IMR-90 (cell line): ENCODE measurements around the gene RC3H1. TPM values are rescaled to one million over a fixed set of nuclear protein-coding genes. Genes with fewer than 3 reads are reported as not detected.

Experiments used
- ATAC-seq: fragments of 200-7000 bp; cut with Tn5 transposase; 2 replicates; pipeline ENCODE4 v1.9.1; 2020; ENCODE audit warnings: low read depth, mild to moderate bottlenecking, moderate library complexity
- BruUV-seq: library from RNA; stranded (reverse); fragments of 400-500 nt; replicated peaks from 2 replicates; lab custom pipeline; 2021; lab: Mats Ljungman, UMichigan
- CTCF ChIA-PET: fragments of 300-600 bp; formaldehyde crosslinking; extraction: SDS; loops from one replicate; lab custom pipeline; 2021; ENCODE audit warnings: antibody characterized with exemption; lab: Yijun Ruan, JAX
- POLR2A ChIA-PET: fragments of 300-600 bp; sonication (Branson Sonifier 250); formaldehyde crosslinking; loops from one replicate; lab custom pipeline; 2022; ENCODE audit warnings: antibody characterized with exemption; ENCODE audit not compliant: unreplicated experiment; lab: Charles Lee
- DNase-seq: peaks from one replicate; pipeline ENCODE4 v3.0.0; 2013
- H2AFZ ChIP-seq: replicated peaks from 2 replicates; pipeline ENCODE3; 2013; ENCODE audit warnings: low read length, mild to moderate bottlenecking; ENCODE audit not compliant: poor library complexity
- H2AK5ac ChIP-seq: 2 replicates; pipeline ENCODE4 v1.6.1; 2013; ENCODE audit warnings: low read depth, low read length, inconsistent platforms
- H2AK9ac ChIP-seq: replicated peaks from 2 replicates; pipeline ENCODE3; 2013; ENCODE audit warnings: mild to moderate bottlenecking, low read depth, low read length, moderate library complexity; ENCODE audit not compliant: poor library complexity
- H2BK120ac ChIP-seq: 2 replicates; pipeline ENCODE4 v1.6.1; 2013; ENCODE audit warnings: low read depth, low read length, inconsistent platforms
- H2BK15ac ChIP-seq: 3 replicates; pipeline ENCODE4 v1.6.1; 2013; ENCODE audit warnings: low read depth, low read length, inconsistent platforms
- H2BK20ac ChIP-seq: 2 replicates; pipeline ENCODE4 v1.6.1; 2013; ENCODE audit warnings: low read depth, mild to moderate bottlenecking, inconsistent platforms, low read length, moderate library complexity
- H2BK5ac ChIP-seq: 2 replicates; pipeline ENCODE4 v1.6.1; 2013; ENCODE audit warnings: mild to moderate bottlenecking, low read depth, low read length, inconsistent platforms; ENCODE audit not compliant: poor library complexity, severe bottlenecking
- H3K14ac ChIP-seq: replicated peaks from 2 replicates; pipeline ENCODE4 v1.6.1; 2013; ENCODE audit warnings: low read depth, low read length, inconsistent platforms
- H3K18ac ChIP-seq: 2 replicates; pipeline ENCODE4 v1.6.1; 2013; ENCODE audit warnings: low read depth, low read length, control low read depth
- H3K23ac ChIP-seq: 2 replicates; pipeline ENCODE4 v1.6.1; 2013; ENCODE audit warnings: low read depth, low read length, inconsistent platforms
- H3K27ac ChIP-seq: 2 replicates; pipeline ENCODE4 v1.5.1; 2013; ENCODE audit warnings: mild to moderate bottlenecking, control low read depth, low read length; ENCODE audit not compliant: insufficient read depth
- H3K27me3 ChIP-seq: 2 replicates; pipeline ENCODE4 v1.6.1; 2013; ENCODE audit warnings: low read length; ENCODE audit not compliant: control insufficient read depth, insufficient read depth
- H3K36me3 ChIP-seq: 2 replicates; pipeline ENCODE4 v1.6.1; 2013; ENCODE audit warnings: low read length, mixed read lengths; ENCODE audit not compliant: control insufficient read depth, insufficient read depth
- H3K4ac ChIP-seq: 2 replicates; pipeline ENCODE4 v1.6.1; 2013; ENCODE audit warnings: low read depth, low read length, inconsistent platforms
- H3K4me1 ChIP-seq: 2 replicates; pipeline ENCODE4 v1.6.1; 2013; ENCODE audit warnings: low read length, mixed read lengths; ENCODE audit not compliant: control insufficient read depth, insufficient read depth
- H3K4me2 ChIP-seq: 2 replicates; pipeline ENCODE4 v1.6.1; 2013; ENCODE audit warnings: low read depth, mild to moderate bottlenecking, control low read depth, low read length, moderate library complexity
- H3K4me3 ChIP-seq: 2 replicates; pipeline ENCODE4 v1.5.1; 2013; ENCODE audit warnings: low read depth, mild to moderate bottlenecking, control low read depth, low read length, moderate library complexity; ENCODE audit not compliant: insufficient read depth
- H3K56ac ChIP-seq: 2 replicates; pipeline ENCODE4 v1.6.1; 2013; ENCODE audit warnings: low read length, inconsistent platforms; ENCODE audit not compliant: insufficient read depth; ENCODE audit errors: extremely low read depth
- H3K79me1 ChIP-seq, 2 experiments: 2 replicates each; pipeline ENCODE4 v1.6.1; 2013; ENCODE audit warnings: low read length in 2 of 2, inconsistent platforms in 1 of 2, low read depth in 1 of 2
- H3K9ac ChIP-seq: 2 replicates; pipeline ENCODE4 v1.6.1; 2013; ENCODE audit warnings: low read depth, low read length, control low read depth
- H3K9me1 ChIP-seq: 2 replicates; pipeline ENCODE4 v1.6.1; 2013; ENCODE audit warnings: low read length, inconsistent platforms; ENCODE audit not compliant: insufficient read depth
- H3K9me3 ChIP-seq: 2 replicates; pipeline ENCODE4 v1.6.1; 2013; ENCODE audit warnings: low read length; ENCODE audit not compliant: control insufficient read depth, insufficient read depth
- H4K20me1 ChIP-seq: 2 replicates; pipeline ENCODE4 v1.6.1; 2013; ENCODE audit warnings: low read length, inconsistent platforms; ENCODE audit not compliant: insufficient read depth
- H4K5ac ChIP-seq: 2 replicates; pipeline ENCODE4 v1.6.1; 2013; ENCODE audit warnings: mild to moderate bottlenecking, low read depth, low read length, control low read depth
- H4K8ac ChIP-seq, 2 experiments: 2 replicates each; pipeline ENCODE4 v1.6.1; 2013; ENCODE audit warnings: low read depth in 2 of 2, low read length in 2 of 2, control low read depth in 1 of 2, inconsistent platforms in 1 of 2
- H4K91ac ChIP-seq: 2 replicates; pipeline ENCODE4 v1.6.1; 2013; ENCODE audit warnings: low read depth, low read length, inconsistent platforms; ENCODE audit not compliant: insufficient read depth
- BHLHE40 ChIP-seq: fragments of 150-350 bp; IDR thresholded peaks from 2 replicates; pipeline ENCODE4 v1.6.1; 2016; ENCODE audit warnings: mild to moderate bottlenecking, low read depth, low read length
- CEBPB ChIP-seq: IDR thresholded peaks from 2 replicates; pipeline ENCODE4 v1.6.1; 2012; ENCODE audit warnings: low read depth, low read length, improper control_type of control experiment
- CHD1 ChIP-seq: IDR thresholded peaks from 2 replicates; pipeline ENCODE4 v1.6.1; 2012; ENCODE audit warnings: low read depth, low read length, improper control_type of control experiment
- FOS ChIP-seq: fragments of 150-350 bp; IDR thresholded peaks from 2 replicates; pipeline ENCODE4 v1.6.1; 2016; ENCODE audit warnings: low read depth, low read length
- MAZ ChIP-seq: IDR thresholded peaks from 2 replicates; pipeline ENCODE4 v1.6.1; 2012; ENCODE audit warnings: low read depth, mild to moderate bottlenecking, low read length, improper control_type of control experiment, moderate library complexity, borderline replicate concordance
- NFE2L2 ChIP-seq: fragments of 150-350 bp; IDR thresholded peaks from 2 replicates; pipeline ENCODE4 v1.6.1; 2016; ENCODE audit warnings: low read depth, mild to moderate bottlenecking, low read length
- POLR2A ChIP-seq: IDR thresholded peaks from 2 replicates; pipeline ENCODE4 v1.6.1; 2012; ENCODE audit warnings: mild to moderate bottlenecking, low read depth, low read length
- RAD21 ChIP-seq: IDR thresholded peaks from 2 replicates; pipeline ENCODE4 v1.6.1; 2012; ENCODE audit warnings: low read length, improper control_type of control experiment
- RCOR1 ChIP-seq: IDR thresholded peaks from 2 replicates; pipeline ENCODE4 v1.6.1; 2012; ENCODE audit warnings: mild to moderate bottlenecking, low read length, improper control_type of control experiment; ENCODE audit not compliant: insufficient replicate concordance
- RFX5 ChIP-seq: IDR thresholded peaks from 2 replicates; pipeline ENCODE4 v1.8.0; 2012; ENCODE audit warnings: low read depth, mild to moderate bottlenecking, low read length, moderate library complexity
- WGBS, 2 experiments: methylation state at CpG; one replicate each; pipeline versions ENCODE4 v1.1.5 to v1.1.7; 2013; ENCODE audit warnings: missing lambda C conversion rate in 2 of 2; ENCODE audit not compliant: insufficient read length in 1 of 2; ENCODE audit errors: extremely low coverage in 2 of 2; 5-methylcytosine and 5-hydroxymethylcytosine counted together
- dilution Hi-C: fragments of 300-500 bp; cut with HindIII; formaldehyde crosslinking; loops from one replicate; pipeline ENCODE4 v1.14.3; 2018; ENCODE audit warnings: low sequenced_read_pairs; ENCODE audit not compliant: unreplicated experiment
- in situ Hi-C: fragments of 300-500 bp; cut with MboI; formaldehyde crosslinking; loops from 3 replicates; pipeline ENCODE4 v1.14.3; 2019; ENCODE audit warnings: low sequenced_read_pairs, inconsistent platforms, mixed read lengths
- intact Hi-C: fragments of 100-400 bp; cut with micrococcal nuclease; formaldehyde crosslinking; loops from 2 replicates; pipeline ENCODE4 v1.10.0; 2022
- polyA plus RNA-seq, 3 experiments: library from polyadenylated mRNA; depleted of rRNA; stranded (reverse); fragments of >200 nt; gene quantifications; 2 replicates each; pipeline ENCODE4 v1.2.3, GENCODE V29; 2012; ENCODE audit warnings: low replicate concordance in 1 of 3
- total RNA-seq: library from RNA; depleted of rRNA; stranded (reverse); fragments of >200 nt; gene quantifications from 2 replicates; pipeline ENCODE4 v1.2.3, GENCODE V29; 2012
- TF ChIP-seq, protein P1 (sequence below): conservative IDR thresholded peaks from 2 replicates; pipeline ENCODE4 v1.5.1; 2012; ENCODE audit warnings: mild to moderate bottlenecking, low read depth, low read length, improper control_type of control experiment
- TF ChIP-seq, protein P2 (sequence below): fragments of 150-350 bp; IDR thresholded peaks from 2 replicates; pipeline ENCODE4 v1.6.1; 2016; ENCODE audit warnings: low read depth, mild to moderate bottlenecking, low read length, moderate library complexity, borderline replicate concordance

The RC3H1 gene
- total and polyA plus RNA-seq, 2 of the 4 experiments (the other 2 are of a cell fraction): 5.1 to 39.3 TPM

DNA sequence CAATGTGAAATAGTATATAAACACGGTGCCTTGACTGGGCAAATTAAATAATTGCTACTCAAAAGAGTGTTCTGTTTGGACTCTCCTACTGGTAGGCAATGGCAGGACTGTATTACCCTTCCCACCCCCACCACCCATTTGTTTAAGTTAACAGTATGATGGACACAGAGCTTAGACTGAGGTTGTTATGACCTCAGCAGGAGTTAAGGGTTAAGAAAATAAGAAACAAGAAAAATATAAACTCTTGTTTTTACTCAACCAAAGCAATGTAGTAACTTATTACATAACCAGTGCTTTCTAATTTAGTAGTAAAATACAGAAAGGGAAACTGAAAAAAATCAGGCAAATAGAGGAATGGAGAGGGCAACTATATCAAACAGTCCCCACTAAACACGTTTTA is 85.1 kb downstream of the RC3H1 start:
- H4K91ac ChIP-seq: no peak overlapping the region
- intact Hi-C loops: loop anchor here (5.0 to 10.0 kb wide), 4 partner anchors 35 to 1192 kb away; no protein-coding TSS in a partner anchor
- H3K4me3 ChIP-seq: no peak overlapping the region
- ATAC-seq (no peak), DNase-seq (no peak)
- H3K4me1 ChIP-seq: no peaks in the 10 kb centered on the region
- dilution Hi-C loops: no loop called here
- in situ Hi-C loops: loop anchor here (25.0 kb wide), 1 partner anchor 1200 kb away; no protein-coding TSS in a partner anchor
- H3K23ac ChIP-seq: no peak overlapping the region
- H3K56ac ChIP-seq: no peak overlapping the region
- no peaks in the 10 kb centered on the region for H3K9me1 ChIP-seq
- POLR2A ChIA-PET: no interaction called here
- no peaks in the 10 kb centered on the region for H3K9me3 ChIP-seq
- no peak overlapping the region for H3K4me2 ChIP-seq
- no peak overlapping the region for H3K27ac ChIP-seq
- TF ChIP-seq CHD1: no peak
- TF ChIP-seq POLR2A: no peak
- TF ChIP-seq MAZ: no peak
- no peak for TF ChIP-seq CEBPB
- TF ChIP-seq, protein P1, sequence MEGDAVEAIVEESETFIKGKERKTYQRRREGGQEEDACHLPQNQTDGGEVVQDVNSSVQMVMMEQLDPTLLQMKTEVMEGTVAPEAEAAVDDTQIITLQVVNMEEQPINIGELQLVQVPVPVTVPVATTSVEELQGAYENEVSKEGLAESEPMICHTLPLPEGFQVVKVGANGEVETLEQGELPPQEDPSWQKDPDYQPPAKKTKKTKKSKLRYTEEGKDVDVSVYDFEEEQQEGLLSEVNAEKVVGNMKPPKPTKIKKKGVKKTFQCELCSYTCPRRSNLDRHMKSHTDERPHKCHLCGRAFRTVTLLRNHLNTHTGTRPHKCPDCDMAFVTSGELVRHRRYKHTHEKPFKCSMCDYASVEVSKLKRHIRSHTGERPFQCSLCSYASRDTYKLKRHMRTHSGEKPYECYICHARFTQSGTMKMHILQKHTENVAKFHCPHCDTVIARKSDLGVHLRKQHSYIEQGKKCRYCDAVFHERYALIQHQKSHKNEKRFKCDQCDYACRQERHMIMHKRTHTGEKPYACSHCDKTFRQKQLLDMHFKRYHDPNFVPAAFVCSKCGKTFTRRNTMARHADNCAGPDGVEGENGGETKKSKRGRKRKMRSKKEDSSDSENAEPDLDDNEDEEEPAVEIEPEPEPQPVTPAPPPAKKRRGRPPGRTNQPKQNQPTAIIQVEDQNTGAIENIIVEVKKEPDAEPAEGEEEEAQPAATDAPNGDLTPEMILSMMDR: no peak
- TF ChIP-seq FOS: no peak
- TF ChIP-seq RCOR1: no peak
- TF ChIP-seq NFE2L2: no peak
- TF ChIP-seq, protein P2, sequence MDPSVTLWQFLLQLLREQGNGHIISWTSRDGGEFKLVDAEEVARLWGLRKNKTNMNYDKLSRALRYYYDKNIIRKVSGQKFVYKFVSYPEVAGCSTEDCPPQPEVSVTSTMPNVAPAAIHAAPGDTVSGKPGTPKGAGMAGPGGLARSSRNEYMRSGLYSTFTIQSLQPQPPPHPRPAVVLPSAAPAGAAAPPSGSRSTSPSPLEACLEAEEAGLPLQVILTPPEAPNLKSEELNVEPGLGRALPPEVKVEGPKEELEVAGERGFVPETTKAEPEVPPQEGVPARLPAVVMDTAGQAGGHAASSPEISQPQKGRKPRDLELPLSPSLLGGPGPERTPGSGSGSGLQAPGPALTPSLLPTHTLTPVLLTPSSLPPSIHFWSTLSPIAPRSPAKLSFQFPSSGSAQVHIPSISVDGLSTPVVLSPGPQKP: no peak
- no peak for TF ChIP-seq RFX5
- TF ChIP-seq RAD21: no peak
- no peak for TF ChIP-seq BHLHE40
- H2AK5ac ChIP-seq: no peak overlapping the region
- BruUV-seq: no TSS peak
- no peaks in the 10 kb centered on the region for H4K20me1 ChIP-seq
- no peak overlapping the region for H3K14ac ChIP-seq
- H3K4ac ChIP-seq: no peak overlapping the region
- no peak overlapping the region for H2BK120ac ChIP-seq
- CTCF ChIA-PET: no interaction called here
- no peaks in the 10 kb centered on the region for H3K27me3 ChIP-seq
- H2BK15ac ChIP-seq: no peak overlapping the region
- no peak overlapping the region for H3K9ac ChIP-seq
- WGBS, 2 experiments: no CpG with 5 or more reads among the region's 2 CpGs
- no peak overlapping the region for H2BK5ac ChIP-seq
- H2AFZ ChIP-seq: no peak overlapping the region
- H3K36me3 ChIP-seq: peaks cover 27% of the 10 kb centered on the region
- H4K8ac ChIP-seq: no peak overlapping the region
- H3K18ac ChIP-seq: no peak overlapping the region
- peaks cover 0 to 3% of the 10 kb centered on the region in 2 experiments; a peak in 2 of 4 replicates for H3K79me1 ChIP-seq
- no peak overlapping the region for H4K5ac ChIP-seq
- H2BK20ac ChIP-seq: no peak overlapping the region
- H2AK9ac ChIP-seq: no peak overlapping the region
